Liver (tissue), 9 donors: ENCODE data around the gene SLC5A3. TPM values are rescaled to one million over a fixed set of nuclear protein-coding genes. Genes with fewer than 3 reads are reported as not detected.
A peak's percentile ranks its signal among the peaks of the same experiment; 100 is the strongest.

Experiments used
- DNase-seq: peaks from one replicate; pipeline ENCODE4 v3.0.0-alpha.2; 2017; ENCODE audit warnings: low spot score
- H3K27ac ChIP-seq, 2 donors: one replicate each; pipeline ENCODE4 v1.7.0; 2013; ENCODE audit warnings: inconsistent platforms in 2 of 2, low read length in 2 of 2, control low read depth in 1 of 2, low read depth in 1 of 2, mild to moderate bottlenecking in 1 of 2
- H3K27me3 ChIP-seq, 4 donors: one replicate each; pipeline versions ENCODE4 v1.6.1 to v1.7.0; 2013; ENCODE audit warnings: low read length in 3 of 4, inconsistent platforms in 1 of 4, mild to moderate bottlenecking in 1 of 4, moderate library complexity in 1 of 4; ENCODE audit not compliant: control insufficient read depth in 4 of 4, insufficient read depth in 4 of 4
- H3K36me3 ChIP-seq, 4 donors: one replicate each; pipeline versions ENCODE4 v1.6.1 to v1.7.0; 2013; ENCODE audit warnings: low read length in 3 of 4, mild to moderate bottlenecking in 3 of 4, low read depth in 1 of 4, moderate library complexity in 1 of 4; ENCODE audit not compliant: control insufficient read depth in 4 of 4, insufficient read depth in 3 of 4
- H3K4me1 ChIP-seq, 4 donors: one replicate each; pipeline versions ENCODE4 v1.6.1 to v1.7.0; 2013; ENCODE audit warnings: low read length in 3 of 4, mild to moderate bottlenecking in 3 of 4, moderate library complexity in 1 of 4; ENCODE audit not compliant: control insufficient read depth in 4 of 4, insufficient read depth in 4 of 4
- H3K4me3 ChIP-seq, 3 donors: one replicate each; pipeline versions ENCODE4 v1.6.1 to v1.7.0; 2013; ENCODE audit warnings: low read length in 3 of 3, control low read depth in 1 of 3, low read depth in 1 of 3, mild to moderate bottlenecking in 1 of 3
- H3K9ac ChIP-seq, 2 donors: one replicate each; pipeline ENCODE4 v1.7.0; 2013; ENCODE audit warnings: low read length in 2 of 2, mild to moderate bottlenecking in 2 of 2, moderate library complexity in 2 of 2, control low read depth in 1 of 2, low read depth in 1 of 2
- H3K9me3 ChIP-seq, 4 donors: one replicate each; pipeline versions ENCODE4 v1.6.1 to v1.7.0; 2013; ENCODE audit warnings: low read length in 3 of 4; ENCODE audit not compliant: control insufficient read depth in 4 of 4
- EGR1 ChIP-seq, 2 donors: IDR thresholded peaks; 2 replicates each; pipeline ENCODE4 v1.6.1; 2016 to 2018; ENCODE audit warnings: antibody characterized with exemption in 2 of 2, low read depth in 2 of 2
- FOXA1 ChIP-seq: IDR thresholded peaks from 2 replicates; pipeline ENCODE4 v1.6.1; 2016; ENCODE audit warnings: antibody characterized with exemption
- FOXA2 ChIP-seq: IDR thresholded peaks from 2 replicates; pipeline ENCODE4 v1.6.1; 2016; ENCODE audit warnings: antibody characterized with exemption
- GABPA ChIP-seq, 2 donors: IDR thresholded peaks in 1 of 2; conservative IDR thresholded peaks in 1 of 2; 2 replicates each; pipeline ENCODE4 v1.6.1; 2016; ENCODE audit warnings: antibody characterized with exemption in 2 of 2, mild to moderate bottlenecking in 1 of 2, moderate library complexity in 1 of 2
- HNF4A ChIP-seq, 2 donors: conservative IDR thresholded peaks; 2 replicates each; pipeline ENCODE4 v1.6.1; 2016; ENCODE audit warnings: antibody characterized with exemption in 2 of 2, mild to moderate bottlenecking in 2 of 2
- HNF4G ChIP-seq: IDR thresholded peaks from 2 replicates; pipeline ENCODE4 v1.6.1; 2016; ENCODE audit warnings: antibody characterized with exemption
- JUND ChIP-seq, 2 donors: IDR thresholded peaks; 2 replicates each; pipeline ENCODE4 v1.6.1; 2016; ENCODE audit warnings: antibody characterized with exemption in 2 of 2
- NR2F2 ChIP-seq: IDR thresholded peaks from 2 replicates; pipeline ENCODE4 v1.6.1; 2016; ENCODE audit warnings: antibody characterized with exemption
- RAD21 ChIP-seq, 2 donors: IDR thresholded peaks; 2 replicates each; pipeline ENCODE4 v1.6.1; 2016; ENCODE audit warnings: antibody characterized with exemption in 2 of 2, mild to moderate bottlenecking in 2 of 2
- RXRA ChIP-seq, 2 donors: IDR thresholded peaks; 2 replicates each; pipeline ENCODE4 v1.6.1; 2017 to 2018; ENCODE audit warnings: antibody characterized with exemption in 2 of 2, mild to moderate bottlenecking in 1 of 2
- SP1 ChIP-seq: IDR thresholded peaks from 2 replicates; pipeline ENCODE4 v1.6.1; 2018; ENCODE audit warnings: antibody characterized with exemption, mild to moderate bottlenecking
- TAF1 ChIP-seq: conservative IDR thresholded peaks from 2 replicates; pipeline ENCODE4 v1.6.1; 2016; ENCODE audit warnings: antibody characterized with exemption, mild to moderate bottlenecking
- YY1 ChIP-seq: IDR thresholded peaks from 2 replicates; pipeline ENCODE4 v1.6.1; 2016; ENCODE audit warnings: antibody characterized with exemption, mild to moderate bottlenecking
- WGBS: extraction: QIAGEN DNeasy Blood & Tissue Kit; methylation state at CpG from one replicate; pipeline ENCODE4 v1.1.7; 2013; 5-methylcytosine and 5-hydroxymethylcytosine counted together
- polyA plus RNA-seq, 2 donors: library from polyadenylated mRNA; stranded (reverse) in 1 of 2; unstranded in 1 of 2; fragments of 200-250 nt in 1 of 2; fragments of >200 nt in 1 of 2; fragmentation: Nextera tagmentation in 1 of 2; extraction: Ambion mirVana in 1 of 2; gene quantifications; one replicate each; pipeline versions ENCODE4 v1.2.1 to v1.2.3, GENCODE V29; 2013 to 2015
- total RNA-seq, 2 donors: library from RNA; depleted of rRNA; stranded (reverse); fragments of >200 nt; gene quantifications; one replicate each; pipeline ENCODE4 v1.2.3, GENCODE V29; 2014
- TF ChIP-seq, protein P1 (sequence below): IDR thresholded peaks from 2 replicates; pipeline ENCODE4 v1.6.1; 2016; ENCODE audit warnings: antibody characterized with exemption
- TF ChIP-seq, protein P2 (sequence below): IDR thresholded peaks from 2 replicates; pipeline ENCODE4 v1.6.1; 2016; ENCODE audit warnings: antibody characterized with exemption
- TF ChIP-seq, protein P3 (sequence below): IDR thresholded peaks from 2 replicates; pipeline ENCODE4 v1.6.1; 2016; ENCODE audit warnings: antibody characterized with exemption
- TF ChIP-seq, protein P4 (sequence below): IDR thresholded peaks from 2 replicates; pipeline ENCODE4 v1.6.1; 2016; ENCODE audit warnings: antibody characterized with exemption, mild to moderate bottlenecking
- TF ChIP-seq, protein P5 (sequence below): fragments of 150-350 bp; IDR thresholded peaks from 2 replicates; pipeline ENCODE4 v1.5.1; 2017; ENCODE audit warnings: improper control_type of control experiment, low read depth, low read length; ENCODE audit not compliant: missing input control
- donor health status: healthy.
- donor health status: healthy.
- donor health status: healthy.
- donor health status: healthy.
- donor health status: healthy.

The SLC5A3 gene
- total and polyA plus RNA-seq, 4 donors: 1.5 to 16.6 (median 8.1) TPM

DNA sequence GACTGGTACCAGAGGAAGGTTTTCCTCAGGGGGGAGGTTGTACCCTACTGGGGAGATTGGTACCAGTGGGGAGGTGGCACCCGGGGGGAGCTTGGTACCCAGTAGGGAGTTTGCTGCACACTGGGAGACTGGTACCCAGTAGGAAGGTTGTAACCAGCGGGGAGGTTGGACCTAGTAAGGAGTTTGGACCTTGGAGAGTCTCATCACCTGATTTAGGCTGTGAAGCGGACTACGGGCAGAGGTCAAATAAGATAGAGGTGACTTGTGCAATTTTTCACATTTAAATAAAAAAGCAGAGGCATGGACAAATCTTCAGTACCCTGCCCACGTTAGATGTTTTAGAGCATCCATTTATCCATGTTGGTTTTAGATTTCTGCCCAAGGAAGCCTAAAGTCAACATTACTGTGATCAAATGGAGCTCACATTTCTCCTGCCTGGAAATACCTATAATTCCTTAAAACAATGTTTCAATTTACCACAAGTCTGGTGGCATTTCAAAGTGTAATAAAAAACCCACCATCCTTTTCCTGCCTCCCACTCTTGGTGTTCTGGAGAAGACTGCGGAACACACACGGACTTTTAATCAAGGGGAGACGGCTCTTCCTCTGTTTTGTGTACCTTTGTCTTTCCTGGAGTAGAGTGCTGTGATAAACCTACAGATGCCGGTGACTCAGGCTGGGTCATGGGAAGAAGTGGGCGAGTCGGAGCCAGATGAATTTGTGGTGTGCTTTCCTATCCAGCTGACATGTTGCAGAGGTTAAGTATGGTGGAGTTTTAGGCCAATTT, 36.2 kb upstream of the SLC5A3 start:
- DNase-seq: no peak
- TF ChIP-seq FOXA1 (no peak), NR2F2 (no peak), YY1 (no peak), SP1 (peak; percentile 39), TAF1 (no peak), GABPA (IDR thresholded peaks at IDR 0.05 in 1 of 2, conservative IDR thresholded peaks at IDR 0.05 in 1 of 2) (no peak), HNF4A (conservative IDR thresholded peaks at IDR 0.05) (peak; percentile 90 to 92), EGR1 (IDR thresholded peaks at IDR 0.05; ENCODE audit: low read depth in 2 of 2) (no peak), RXRA (IDR thresholded peaks at IDR 0.05) (peak; percentile 48 to 59), FOXA2 (no peak), RAD21 (IDR thresholded peaks at IDR 0.05) (no peak), JUND (IDR thresholded peaks at IDR 0.05) (no peak), HNF4G (peak; percentile 46)
- TF ChIP-seq, protein P1, sequence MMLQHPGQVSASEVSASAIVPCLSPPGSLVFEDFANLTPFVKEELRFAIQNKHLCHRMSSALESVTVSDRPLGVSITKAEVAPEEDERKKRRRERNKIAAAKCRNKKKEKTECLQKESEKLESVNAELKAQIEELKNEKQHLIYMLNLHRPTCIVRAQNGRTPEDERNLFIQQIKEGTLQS: no peak
- TF ChIP-seq, protein P2, sequence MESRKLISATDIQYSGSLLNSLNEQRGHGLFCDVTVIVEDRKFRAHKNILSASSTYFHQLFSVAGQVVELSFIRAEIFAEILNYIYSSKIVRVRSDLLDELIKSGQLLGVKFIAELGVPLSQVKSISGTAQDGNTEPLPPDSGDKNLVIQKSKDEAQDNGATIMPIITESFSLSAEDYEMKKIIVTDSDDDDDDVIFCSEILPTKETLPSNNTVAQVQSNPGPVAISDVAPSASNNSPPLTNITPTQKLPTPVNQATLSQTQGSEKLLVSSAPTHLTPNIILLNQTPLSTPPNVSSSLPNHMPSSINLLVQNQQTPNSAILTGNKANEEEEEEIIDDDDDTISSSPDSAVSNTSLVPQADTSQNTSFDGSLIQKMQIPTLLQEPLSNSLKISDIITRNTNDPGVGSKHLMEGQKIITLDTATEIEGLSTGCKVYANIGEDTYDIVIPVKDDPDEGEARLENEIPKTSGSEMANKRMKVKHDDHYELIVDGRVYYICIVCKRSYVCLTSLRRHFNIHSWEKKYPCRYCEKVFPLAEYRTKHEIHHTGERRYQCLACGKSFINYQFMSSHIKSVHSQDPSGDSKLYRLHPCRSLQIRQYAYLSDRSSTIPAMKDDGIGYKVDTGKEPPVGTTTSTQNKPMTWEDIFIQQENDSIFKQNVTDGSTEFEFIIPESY: no peak
- TF ChIP-seq, protein P3, sequence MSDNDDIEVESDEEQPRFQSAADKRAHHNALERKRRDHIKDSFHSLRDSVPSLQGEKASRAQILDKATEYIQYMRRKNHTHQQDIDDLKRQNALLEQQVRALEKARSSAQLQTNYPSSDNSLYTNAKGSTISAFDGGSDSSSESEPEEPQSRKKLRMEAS: peak; percentile 18
- TF ChIP-seq, protein P4, sequence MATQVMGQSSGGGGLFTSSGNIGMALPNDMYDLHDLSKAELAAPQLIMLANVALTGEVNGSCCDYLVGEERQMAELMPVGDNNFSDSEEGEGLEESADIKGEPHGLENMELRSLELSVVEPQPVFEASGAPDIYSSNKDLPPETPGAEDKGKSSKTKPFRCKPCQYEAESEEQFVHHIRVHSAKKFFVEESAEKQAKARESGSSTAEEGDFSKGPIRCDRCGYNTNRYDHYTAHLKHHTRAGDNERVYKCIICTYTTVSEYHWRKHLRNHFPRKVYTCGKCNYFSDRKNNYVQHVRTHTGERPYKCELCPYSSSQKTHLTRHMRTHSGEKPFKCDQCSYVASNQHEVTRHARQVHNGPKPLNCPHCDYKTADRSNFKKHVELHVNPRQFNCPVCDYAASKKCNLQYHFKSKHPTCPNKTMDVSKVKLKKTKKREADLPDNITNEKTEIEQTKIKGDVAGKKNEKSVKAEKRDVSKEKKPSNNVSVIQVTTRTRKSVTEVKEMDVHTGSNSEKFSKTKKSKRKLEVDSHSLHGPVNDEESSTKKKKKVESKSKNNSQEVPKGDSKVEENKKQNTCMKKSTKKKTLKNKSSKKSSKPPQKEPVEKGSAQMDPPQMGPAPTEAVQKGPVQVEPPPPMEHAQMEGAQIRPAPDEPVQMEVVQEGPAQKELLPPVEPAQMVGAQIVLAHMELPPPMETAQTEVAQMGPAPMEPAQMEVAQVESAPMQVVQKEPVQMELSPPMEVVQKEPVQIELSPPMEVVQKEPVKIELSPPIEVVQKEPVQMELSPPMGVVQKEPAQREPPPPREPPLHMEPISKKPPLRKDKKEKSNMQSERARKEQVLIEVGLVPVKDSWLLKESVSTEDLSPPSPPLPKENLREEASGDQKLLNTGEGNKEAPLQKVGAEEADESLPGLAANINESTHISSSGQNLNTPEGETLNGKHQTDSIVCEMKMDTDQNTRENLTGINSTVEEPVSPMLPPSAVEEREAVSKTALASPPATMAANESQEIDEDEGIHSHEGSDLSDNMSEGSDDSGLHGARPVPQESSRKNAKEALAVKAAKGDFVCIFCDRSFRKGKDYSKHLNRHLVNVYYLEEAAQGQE: no peak
- TF ChIP-seq, protein P5, sequence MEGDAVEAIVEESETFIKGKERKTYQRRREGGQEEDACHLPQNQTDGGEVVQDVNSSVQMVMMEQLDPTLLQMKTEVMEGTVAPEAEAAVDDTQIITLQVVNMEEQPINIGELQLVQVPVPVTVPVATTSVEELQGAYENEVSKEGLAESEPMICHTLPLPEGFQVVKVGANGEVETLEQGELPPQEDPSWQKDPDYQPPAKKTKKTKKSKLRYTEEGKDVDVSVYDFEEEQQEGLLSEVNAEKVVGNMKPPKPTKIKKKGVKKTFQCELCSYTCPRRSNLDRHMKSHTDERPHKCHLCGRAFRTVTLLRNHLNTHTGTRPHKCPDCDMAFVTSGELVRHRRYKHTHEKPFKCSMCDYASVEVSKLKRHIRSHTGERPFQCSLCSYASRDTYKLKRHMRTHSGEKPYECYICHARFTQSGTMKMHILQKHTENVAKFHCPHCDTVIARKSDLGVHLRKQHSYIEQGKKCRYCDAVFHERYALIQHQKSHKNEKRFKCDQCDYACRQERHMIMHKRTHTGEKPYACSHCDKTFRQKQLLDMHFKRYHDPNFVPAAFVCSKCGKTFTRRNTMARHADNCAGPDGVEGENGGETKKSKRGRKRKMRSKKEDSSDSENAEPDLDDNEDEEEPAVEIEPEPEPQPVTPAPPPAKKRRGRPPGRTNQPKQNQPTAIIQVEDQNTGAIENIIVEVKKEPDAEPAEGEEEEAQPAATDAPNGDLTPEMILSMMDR: no peak
- H3K4me3 ChIP-seq: no peak overlapping the region
- H3K36me3 ChIP-seq: no peaks in the 10 kb centered on the region
- WGBS: 73% methylated on average over 11 of the region's 11 CpGs
- no peak overlapping the region for H3K9ac ChIP-seq
- H3K27me3 ChIP-seq: no peaks in the 10 kb centered on the region
- peak overlapping the region in 1 of 2 donors; percentile 32 for H3K27ac ChIP-seq
- H3K9me3 ChIP-seq: no peaks in the 10 kb centered on the region
- peaks cover 6 to 27% (median 14%) of the 10 kb centered on the region in 4 donors for H3K4me1 ChIP-seq
